ENCODE data around the gene ITGAD. TPM values are rescaled to one million over a fixed set of nuclear protein-coding genes. Genes with fewer than 3 reads are reported as not detected.

ITGAD gene
- total and polyA plus RNA-seq, 2 of the 8 experiments (the other 6 are each of a cell fraction or from before 2014, with no cell fraction given): 0.06 TPM; not detected in 1

DNA sequence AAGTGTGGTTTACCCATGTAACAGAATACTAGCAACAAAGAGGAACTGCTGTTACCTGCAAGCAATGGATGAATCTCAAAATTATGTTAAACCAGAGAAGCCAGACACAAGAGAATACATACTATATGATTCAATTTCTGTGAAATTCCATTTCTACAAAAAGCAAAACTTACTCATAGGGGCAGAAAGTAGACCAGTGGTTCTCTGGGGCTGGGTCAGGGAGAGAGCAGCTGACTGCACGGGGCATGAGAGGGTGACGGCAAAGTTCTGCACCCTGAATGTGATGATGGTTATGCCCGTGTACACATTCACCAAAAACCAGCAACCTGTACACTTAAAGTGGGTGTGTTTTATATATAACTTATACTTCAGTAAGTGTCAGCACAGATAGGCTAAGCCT, 46.4 kb downstream of the ITGAD start:
- H4K5ac ChIP-seq (ENCODE audit: insufficient read length, low read depth, low read length): no peak overlapping the region
- no peak overlapping the region for H3K4ac ChIP-seq (replicated peaks; ENCODE audit: insufficient read length, low read depth, low read length)
- H2BK120ac ChIP-seq (replicated peaks; ENCODE audit: low read depth, low read length): no peak overlapping the region
- no peak overlapping the region for H2BK20ac ChIP-seq (ENCODE audit: low read length)
- H3K9ac ChIP-seq (replicated peaks in 1 of 4; ENCODE audit: extremely low read depth in 1 of 4, low read depth in 3 of 4, low read length in 3 of 4): no peak overlapping the region
- no peaks in the 10 kb centered on the region for H4K20me1 ChIP-seq (replicated peaks in 1 of 2; ENCODE audit: control insufficient read depth in 1 of 2, insufficient read depth in 2 of 2, low read length in 2 of 2)
- H3K23me2 ChIP-seq (ENCODE audit: low read depth, low read length): no peaks in the 10 kb centered on the region; the same call in 1 of the 2 replicates
- no peak overlapping the region for H3K27ac ChIP-seq (ENCODE audit: low read depth, low read length)
- no peak overlapping the region for H3K23ac ChIP-seq (ENCODE audit: insufficient read length)
- no peak overlapping the region for H3K56ac ChIP-seq (replicated peaks; ENCODE audit: insufficient read length, low read depth, low read length)
- WGBS, 2 experiments (ENCODE audit: extremely low coverage in 1 of 2, insufficient coverage in 1 of 2, insufficient read length in 1 of 2, insufficient replicate concordance in 2 of 2, low coverage in 1 of 2, low lambda C conversion rate in 2 of 2, missing lambda C conversion rate in 1 of 2): 84% methylated on average over 3 of the region's 3 CpGs; no CpG with 5 or more reads in 1 of the 2 experiments
- DNase-seq (ENCODE audit: low read depth in 1 of 2, low spot score in 2 of 2) (no peak), FAIRE-seq (no peak)
- H3K27me3 ChIP-seq (replicated peaks in 1 of 4; ENCODE audit: control insufficient read depth in 3 of 4, extremely low read depth in 1 of 4, insufficient read depth in 3 of 4, low read length in 3 of 4): peaks cover 0 to 2% (median 0%) of the 10 kb centered on the region in 4 experiments; a peak in 1 of 7 replicates
- CTCF ChIA-PET (ENCODE audit: partially characterized antibody): interaction anchor here (1.7 to 6.5 kb wide), 2 partner anchors 10 to 12 kb away, joined by 4 to 36 read pairs; partner anchors contain the start of gene COX6A2
- POLR2A ChIA-PET (ENCODE audit: partially characterized antibody): interaction anchor here (1.0 to 1.7 kb wide), 2 partner anchors 256 to 259 kb away, joined by 4 to 5 read pairs; partner anchors contain the start of gene FUS
- H2AFZ ChIP-seq (ENCODE audit: low read length): no peak overlapping the region
- no peaks in the 10 kb centered on the region for H3K36me3 ChIP-seq (ENCODE audit: control insufficient read depth in 2 of 4, insufficient read depth in 4 of 4, low read length in 3 of 4)
- H3K79me2 ChIP-seq (ENCODE audit: control insufficient read depth in 1 of 2, insufficient read depth in 2 of 2, low read length in 2 of 2): no peaks in the 10 kb centered on the region
- no peak overlapping the region for H3K4me3 ChIP-seq (ENCODE audit: extremely low read depth in 1 of 4, insufficient read depth in 2 of 4, low read depth in 3 of 4, low read length in 4 of 4)
- H3K4me1 ChIP-seq (replicated peaks in 1 of 4; ENCODE audit: control insufficient read depth in 3 of 4, insufficient read depth in 4 of 4, low read length in 3 of 4): no peaks in the 10 kb centered on the region; a peak in 1 of 7 replicates
- no peak overlapping the region for H3K14ac ChIP-seq (ENCODE audit: insufficient read length)
- no peaks in the 10 kb centered on the region for H3K79me1 ChIP-seq (ENCODE audit: low read depth, low read length)
- H3K9me3 ChIP-seq (ENCODE audit: insufficient read depth in 2 of 2, low read depth in 1 of 2, low read length in 1 of 2): no peaks in the 10 kb centered on the region
- H3K18ac ChIP-seq (ENCODE audit: extremely low read depth, low read length): no peak overlapping the region
- H2BK15ac ChIP-seq (ENCODE audit: low read length): no peak overlapping the region
- no peak overlapping the region for H2BK5ac ChIP-seq (ENCODE audit: low read depth, low read length)
- H2BK12ac ChIP-seq (ENCODE audit: low read depth, low read length): no peak overlapping the region
- no peak overlapping the region for H4K91ac ChIP-seq (replicated peaks; ENCODE audit: insufficient read length, low read length)
- no peak overlapping the region for H2AK5ac ChIP-seq (ENCODE audit: low read depth, low read length)
- H3K4me2 ChIP-seq (ENCODE audit: insufficient read depth in 1 of 2, low read depth in 2 of 2, low read length in 2 of 2): no peak overlapping the region
- TF ChIP-seq SP4 (IDR thresholded peaks at IDR 0.05; ENCODE audit: low read length): no peak
- no peak for TF ChIP-seq TEAD4 (IDR thresholded peaks at IDR 0.05; ENCODE audit: low read depth, low read length)
- no peak for TF ChIP-seq SIRT6 (IDR thresholded peaks at IDR 0.05; ENCODE audit: low read length)
- TF ChIP-seq HDAC2 (IDR thresholded peaks at IDR 0.05; ENCODE audit: borderline replicate concordance in 1 of 2, low read depth in 2 of 2, low read length in 2 of 2): no peak
- H4K8ac ChIP-seq (ENCODE audit: extremely low read depth, insufficient read depth, low read length): no peak overlapping the region

Data from H1 (cell line).